H1 (cell line): ENCODE measurements around the gene GGA1. TPM values are rescaled to one million over a fixed set of nuclear protein-coding genes. Genes with fewer than 3 reads are reported as not detected.
A peak's percentile ranks its signal among the peaks of the same experiment; 100 is the strongest.

ENCODE experiments used
- BRCA1 ChIP-seq: IDR thresholded peaks from 2 replicates; pipeline ENCODE4 v1.6.1; 2012; ENCODE audit warnings: low read depth, low read length, improper control_type of control experiment
- CHD1 ChIP-seq: IDR thresholded peaks from 2 replicates; pipeline ENCODE4 v1.6.1; 2012; ENCODE audit warnings: low read depth, low read length, improper control_type of control experiment
- CHD2 ChIP-seq: IDR thresholded peaks from 2 replicates; pipeline ENCODE4 v1.6.1; 2012; ENCODE audit warnings: low read length, improper control_type of control experiment
- CREB1 ChIP-seq: IDR thresholded peaks from 2 replicates; pipeline ENCODE4 v1.6.1; 2012; ENCODE audit warnings: inconsistent platforms
- GABPA ChIP-seq: IDR thresholded peaks from 2 replicates; pipeline ENCODE4 v1.6.1; 2011; ENCODE audit warnings: mild to moderate bottlenecking, low read length, moderate library complexity, borderline replicate concordance; ENCODE audit not compliant: insufficient read depth
- KDM4A ChIP-seq: IDR thresholded peaks from one replicate; pipeline ENCODE4 v1.7.1; 2012; ENCODE audit warnings: low read depth, mild to moderate bottlenecking, moderate library complexity, low read length, inconsistent platforms; ENCODE audit not compliant: severe bottlenecking
- KDM5A ChIP-seq: fragments of 200-600 bp; IDR thresholded peaks from 2 replicates; pipeline ENCODE4 v1.7.1; 2012; ENCODE audit warnings: mild to moderate bottlenecking, low read length, inconsistent platforms, mixed read lengths
- MAFK ChIP-seq: IDR thresholded peaks from 2 replicates; pipeline ENCODE4 v1.6.1; 2012; ENCODE audit warnings: low read depth, mild to moderate bottlenecking, improper control_type of control experiment, low read length
- NANOG ChIP-seq: IDR thresholded peaks from 2 replicates; pipeline ENCODE4 v1.6.1; 2011; ENCODE audit warnings: low read length, low read depth, mild to moderate bottlenecking, inconsistent platforms; ENCODE audit not compliant: insufficient read depth, poor library complexity, severe bottlenecking
- PHF8 ChIP-seq: fragments of 200-600 bp; sonication (generic); conservative IDR thresholded peaks from 2 replicates; pipeline ENCODE4 v1.7.1; 2012; ENCODE audit warnings: low read depth, mild to moderate bottlenecking, inconsistent platforms, low read length, moderate library complexity
- RBBP5 ChIP-seq: IDR thresholded peaks from 2 replicates; pipeline ENCODE4 v1.7.1; 2012; ENCODE audit warnings: low read depth, mild to moderate bottlenecking, inconsistent platforms, low read length, moderate library complexity, borderline replicate concordance
- RNF2 ChIP-seq: fragments of 200-900, 300-1000 bp; sonication (generic); IDR thresholded peaks from 2 replicates; pipeline ENCODE4 v1.7.1; 2016; ENCODE audit warnings: borderline replicate concordance, low read depth, mild to moderate bottlenecking, antibody characterized with exemption, low read length; ENCODE audit not compliant: poor library complexity, severe bottlenecking; ENCODE audit errors: missing control alignments
- RXRA ChIP-seq: IDR thresholded peaks from 2 replicates; pipeline ENCODE4 v1.6.1; 2011; ENCODE audit warnings: low read depth, mild to moderate bottlenecking, low read length, moderate library complexity; ENCODE audit not compliant: insufficient read depth
- SP2 ChIP-seq: IDR thresholded peaks from 2 replicates; pipeline ENCODE4 v1.6.1; 2012; ENCODE audit warnings: mild to moderate bottlenecking, low read length, inconsistent platforms
- TAF7 ChIP-seq: optimal IDR thresholded peaks from 2 replicates; pipeline ENCODE3; 2011; ENCODE audit warnings: low read depth, mild to moderate bottlenecking, inconsistent platforms, low read length, moderate library complexity, borderline replicate concordance
- TBP ChIP-seq: IDR thresholded peaks from 2 replicates; pipeline ENCODE4 v1.6.1; 2011; ENCODE audit warnings: low read depth, low read length, improper control_type of control experiment
- YY1 ChIP-seq: IDR thresholded peaks from 2 replicates; pipeline ENCODE4 v1.6.1; 2011; ENCODE audit warnings: low read depth, mild to moderate bottlenecking, low read length
- ZNF274 ChIP-seq: IDR thresholded peaks from 2 replicates; pipeline ENCODE4 v1.7.0; 2012; ENCODE audit warnings: low read length, borderline replicate concordance; ENCODE audit errors: extremely low read depth
- polyA plus RNA-seq, 7 experiments: library from polyadenylated mRNA; depleted of rRNA in 3 of 7; stranded (reverse) in 5 of 7; unstranded in 2 of 7; fragments of >200 nt in 5 of 7; fragments of 200-250 nt in 2 of 7; gene quantifications; 1 replicate in 5 of 7; 2 replicates in 1 of 7; 4 replicates in 1 of 7; pipeline versions ENCODE4 v1.2.1 to v1.2.3, GENCODE V29; 2011 to 2013; ENCODE audit warnings: missing spikeins in 2 of 7, mixed read lengths in 2 of 7
- total RNA-seq: library from RNA; stranded (reverse); fragmentation: NEBNext Ultra II Directional; extraction: Animal tissue kit (Norgen Biotek cat#: 25700); gene quantifications from 2 replicates; pipeline ENCODE4 v1.2.1, GENCODE V29; 2021
- TF ChIP-seq, protein P1 (sequence below): IDR thresholded peaks from 2 replicates; pipeline ENCODE4 v1.6.1; 2012; ENCODE audit warnings: inconsistent platforms
- TF ChIP-seq, protein P2 (sequence below): IDR thresholded peaks from 2 replicates; pipeline ENCODE4 v1.6.1; 2012; ENCODE audit warnings: inconsistent platforms
- TF ChIP-seq, protein P3 (sequence below): IDR thresholded peaks from 2 replicates; pipeline ENCODE4 v1.6.1; 2012; ENCODE audit warnings: low read length, inconsistent platforms

The GGA1 gene
- total and polyA plus RNA-seq, 2 of the 8 experiments (the other 6 are each of a cell fraction or from before 2014, with no cell fraction given) = 49.3 to 57.2 TPM

DNA sequence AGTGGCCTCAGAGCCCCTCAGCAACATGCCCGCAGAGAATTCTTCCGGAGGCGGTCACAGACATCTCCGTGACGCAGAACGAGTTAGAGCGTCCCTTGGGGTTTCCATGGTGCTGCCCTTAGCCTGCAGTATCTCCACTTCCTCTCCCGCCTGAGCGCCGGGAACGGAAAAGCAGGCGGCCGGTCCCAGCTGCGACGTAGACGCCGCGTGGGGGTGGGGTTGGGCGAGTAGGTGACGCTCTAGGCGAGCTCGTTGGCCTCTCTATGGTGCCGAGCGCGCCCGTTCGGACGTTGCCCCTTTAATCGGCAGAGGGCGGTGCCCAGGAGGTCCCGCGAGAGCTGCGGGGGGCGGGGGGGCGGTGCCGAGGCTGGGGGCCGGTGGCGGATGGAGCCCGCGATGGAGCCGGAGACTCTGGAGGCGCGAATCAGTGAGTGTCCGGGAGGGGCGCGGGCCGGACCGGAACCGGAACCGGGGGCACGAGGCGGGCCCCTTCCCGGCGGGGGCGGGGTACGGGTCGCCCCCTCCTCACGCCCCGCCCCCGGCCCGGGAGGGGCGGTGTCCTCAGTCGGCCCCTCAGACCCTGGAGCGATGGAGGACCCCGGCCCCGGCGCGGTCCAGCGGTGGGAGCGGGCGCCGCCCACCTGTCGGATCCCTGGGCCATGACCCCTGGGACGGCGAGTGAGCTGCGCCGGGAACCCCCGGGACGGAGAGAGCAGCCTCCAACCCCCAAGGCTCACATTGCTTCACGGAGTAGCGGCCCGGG is at the start of gene GGA1 (continued):
- TF ChIP-seq TAF7 = peak; percentile 72
- TF ChIP-seq, protein P1, sequence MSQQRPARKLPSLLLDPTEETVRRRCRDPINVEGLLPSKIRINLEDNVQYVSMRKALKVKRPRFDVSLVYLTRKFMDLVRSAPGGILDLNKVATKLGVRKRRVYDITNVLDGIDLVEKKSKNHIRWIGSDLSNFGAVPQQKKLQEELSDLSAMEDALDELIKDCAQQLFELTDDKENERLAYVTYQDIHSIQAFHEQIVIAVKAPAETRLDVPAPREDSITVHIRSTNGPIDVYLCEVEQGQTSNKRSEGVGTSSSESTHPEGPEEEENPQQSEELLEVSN = peak; percentile 92
- no peak; the same call in 1 of the 2 replicates for TF ChIP-seq KDM5A
- 0 out of 2 replicates have a peak, but pooled peaks have one; percentile 35 for TF ChIP-seq RBBP5
- 0 out of 2 replicates have a peak, but pooled peaks have one; percentile 56 for TF ChIP-seq YY1
- peak; percentile 57; the same call in 1 of the 2 replicates for TF ChIP-seq TBP
- peak; percentile 92 for TF ChIP-seq CHD2
- peak; percentile 85 for TF ChIP-seq KDM4A
- TF ChIP-seq PHF8 = peak; percentile 84
- peak; percentile 91 for TF ChIP-seq SP2
- TF ChIP-seq, protein P2, sequence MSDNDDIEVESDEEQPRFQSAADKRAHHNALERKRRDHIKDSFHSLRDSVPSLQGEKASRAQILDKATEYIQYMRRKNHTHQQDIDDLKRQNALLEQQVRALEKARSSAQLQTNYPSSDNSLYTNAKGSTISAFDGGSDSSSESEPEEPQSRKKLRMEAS = peak; percentile 93
- TF ChIP-seq BRCA1 = peak; percentile 57; the same call in 1 of the 2 replicates
- peak; percentile 90 for TF ChIP-seq CREB1
- TF ChIP-seq RNF2 = no peak
- no peak for TF ChIP-seq CHD1
- TF ChIP-seq NANOG = no peak
- no peak for TF ChIP-seq RXRA
- TF ChIP-seq MAFK = no peak
- no peak for TF ChIP-seq ZNF274
- TF ChIP-seq GABPA = peak; percentile 86
- TF ChIP-seq, protein P3, sequence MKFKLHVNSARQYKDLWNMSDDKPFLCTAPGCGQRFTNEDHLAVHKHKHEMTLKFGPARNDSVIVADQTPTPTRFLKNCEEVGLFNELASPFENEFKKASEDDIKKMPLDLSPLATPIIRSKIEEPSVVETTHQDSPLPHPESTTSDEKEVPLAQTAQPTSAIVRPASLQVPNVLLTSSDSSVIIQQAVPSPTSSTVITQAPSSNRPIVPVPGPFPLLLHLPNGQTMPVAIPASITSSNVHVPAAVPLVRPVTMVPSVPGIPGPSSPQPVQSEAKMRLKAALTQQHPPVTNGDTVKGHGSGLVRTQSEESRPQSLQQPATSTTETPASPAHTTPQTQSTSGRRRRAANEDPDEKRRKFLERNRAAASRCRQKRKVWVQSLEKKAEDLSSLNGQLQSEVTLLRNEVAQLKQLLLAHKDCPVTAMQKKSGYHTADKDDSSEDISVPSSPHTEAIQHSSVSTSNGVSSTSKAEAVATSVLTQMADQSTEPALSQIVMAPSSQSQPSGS = peak; percentile 75; the same call in 1 of the 2 replicates
